Activated effector memory CD4-positive, alpha-beta T cell treated with anti-CD3 and anti-CD28 coated beads, Interleukin-2, amount 50 U/mL, for 16 hours (primary cell): ENCODE measurements around the gene CACNA1F.

ENCODE experiments used
- DNase-seq: peaks from one replicate; pipeline ENCODE4 v3.0.0-alpha.2; 2020

CACNA1F gene

DNA sequence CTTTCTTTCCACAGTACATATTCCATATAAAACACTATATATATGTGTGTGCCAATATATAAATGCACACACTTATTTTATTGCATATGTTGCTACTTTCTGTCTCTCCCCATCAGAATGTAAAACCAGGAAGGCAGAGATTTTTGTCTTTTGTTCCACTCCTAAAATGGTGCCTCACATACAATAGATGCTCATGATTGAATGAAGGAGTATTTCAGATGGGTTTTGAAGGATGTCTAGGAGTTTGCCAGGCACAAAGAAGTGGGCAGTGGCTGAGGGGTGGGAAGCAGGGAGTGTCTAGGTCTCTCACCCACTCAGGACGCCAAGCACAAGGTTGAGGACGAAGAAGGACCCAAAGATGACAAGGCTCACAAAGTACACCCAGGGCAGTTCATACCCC lies 5.4 kb downstream of the CACNA1F start:
- no peak for DNase-seq

DNA sequence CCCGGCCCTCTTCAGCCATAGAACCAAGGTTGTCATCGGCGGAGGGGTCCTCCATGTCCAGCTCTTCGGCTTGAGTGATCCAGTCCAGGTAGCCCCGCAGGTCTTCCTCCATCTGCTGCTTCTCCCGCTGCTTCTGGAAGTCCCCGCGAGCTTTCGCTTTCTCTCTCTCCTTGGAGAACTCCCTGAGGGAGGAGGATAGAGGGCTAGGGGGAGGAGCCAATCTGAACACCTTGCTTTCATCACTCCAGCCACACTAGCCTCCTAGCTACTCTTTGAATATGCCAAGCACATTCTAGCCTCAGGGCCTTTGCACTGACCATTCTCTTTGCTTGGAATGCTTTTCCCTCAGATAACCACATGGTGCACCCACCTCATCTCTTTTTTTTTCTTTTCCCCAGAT lies 6.2 kb downstream of the CACNA1F start:
- DNase-seq = no peak

DNA sequence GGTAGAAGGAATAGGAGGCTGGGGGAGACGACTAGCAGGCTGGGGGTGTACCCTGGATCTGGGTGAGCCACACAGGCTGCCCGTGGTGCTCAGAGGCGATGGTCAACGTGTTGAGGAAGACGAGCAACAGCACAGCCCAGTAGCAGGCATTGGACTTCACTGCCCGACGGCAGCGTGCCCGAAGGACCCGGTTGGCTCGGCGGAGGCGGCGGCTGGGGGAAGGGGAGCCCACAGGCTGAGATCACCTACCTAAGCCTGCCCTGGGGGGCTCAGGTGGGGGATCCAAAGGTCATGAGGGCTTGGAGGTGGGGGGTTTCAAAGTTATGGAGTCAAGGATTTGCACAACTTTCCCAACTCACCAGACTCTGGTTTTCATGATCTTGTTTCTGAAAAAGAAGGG lies 7.3 kb downstream of the CACNA1F start:
- DNase-seq = no peak

DNA sequence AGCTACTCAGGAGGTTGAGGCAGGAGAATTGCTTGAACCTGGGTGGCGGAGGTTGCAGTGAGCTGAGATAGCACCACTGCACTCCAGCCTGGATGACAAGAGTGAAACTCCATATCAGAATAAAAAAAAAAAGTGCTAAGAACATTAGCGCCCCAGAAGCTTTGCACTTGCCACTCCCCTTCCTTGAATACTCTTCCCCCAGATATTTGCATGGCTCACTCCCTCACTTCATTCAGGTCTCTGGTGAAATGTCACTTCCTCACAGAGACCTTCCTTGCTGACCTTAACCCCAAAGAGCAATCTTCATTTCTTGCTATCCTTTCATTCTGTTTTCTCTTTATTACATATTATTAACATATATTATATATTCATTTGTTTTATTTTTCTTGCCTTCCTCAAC lies 11.3 kb downstream of the CACNA1F start:
- no peak for DNase-seq

DNA sequence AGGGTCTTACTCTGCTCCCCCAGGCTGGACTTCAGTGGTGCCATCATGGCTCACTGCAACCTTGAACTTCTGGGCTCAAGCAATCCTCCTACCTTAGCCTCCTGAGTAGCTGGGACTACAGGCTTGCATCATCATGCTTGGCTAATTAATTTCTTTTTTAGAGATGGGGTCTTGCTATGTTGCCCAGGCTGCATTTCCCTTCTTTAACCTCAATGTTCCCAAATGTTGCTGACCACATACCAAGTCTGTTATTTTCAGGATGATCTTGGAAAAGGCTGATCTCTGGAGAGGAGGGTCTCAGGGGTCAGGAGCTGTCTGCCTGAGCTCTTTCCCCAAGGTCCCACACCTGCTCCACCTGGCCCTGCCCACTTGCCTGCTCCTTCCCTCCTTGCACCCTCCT lies 13.0 kb downstream of the CACNA1F start:
- no peak for DNase-seq

DNA sequence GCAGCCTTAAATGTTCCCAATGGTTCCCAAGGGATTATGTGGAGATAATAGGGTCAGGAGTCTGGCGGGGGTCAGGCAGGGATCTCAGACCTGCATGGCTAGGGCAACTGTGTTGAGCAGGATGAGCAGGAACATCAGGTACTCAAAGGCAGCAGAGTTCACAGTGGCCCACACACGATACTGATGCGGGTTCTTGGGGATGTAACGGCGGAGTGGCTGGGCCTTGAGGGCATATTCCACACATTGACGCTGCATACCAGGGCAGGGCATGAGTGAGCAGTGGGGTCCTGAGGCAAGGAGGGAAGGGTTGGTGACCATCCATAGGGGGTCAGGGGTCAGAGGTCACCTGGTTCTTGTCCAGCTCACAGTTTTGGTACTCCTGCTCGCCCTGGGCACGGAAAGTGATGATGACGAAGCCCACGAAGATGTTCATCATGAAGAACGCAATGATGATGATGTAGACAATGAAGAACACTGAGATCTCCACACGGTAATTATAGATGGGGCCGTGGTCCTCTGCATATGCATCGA lies 18.1 kb downstream of the CACNA1F start:
- DNase-seq = no peak

DNA sequence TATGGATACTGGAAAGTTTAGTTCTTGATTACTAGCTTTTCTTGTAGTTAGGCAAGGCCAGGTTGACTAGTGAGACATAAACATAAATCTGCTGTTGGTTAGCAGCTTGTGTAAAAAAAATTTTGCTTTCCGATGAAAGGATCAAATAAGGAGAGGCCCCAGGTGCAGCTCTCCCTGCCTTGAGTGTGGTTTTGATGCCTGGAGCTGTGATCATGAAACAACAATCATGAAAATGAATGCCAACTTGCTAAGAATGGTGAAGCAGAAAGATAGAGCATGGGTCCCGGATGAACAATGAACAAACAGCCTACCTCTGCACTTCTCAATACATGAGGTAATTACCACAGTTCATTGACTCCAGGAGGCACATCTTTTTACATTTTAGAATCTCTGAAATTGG lies 18.7 kb downstream of the CACNA1F start:
- DNase-seq = no peak

DNA sequence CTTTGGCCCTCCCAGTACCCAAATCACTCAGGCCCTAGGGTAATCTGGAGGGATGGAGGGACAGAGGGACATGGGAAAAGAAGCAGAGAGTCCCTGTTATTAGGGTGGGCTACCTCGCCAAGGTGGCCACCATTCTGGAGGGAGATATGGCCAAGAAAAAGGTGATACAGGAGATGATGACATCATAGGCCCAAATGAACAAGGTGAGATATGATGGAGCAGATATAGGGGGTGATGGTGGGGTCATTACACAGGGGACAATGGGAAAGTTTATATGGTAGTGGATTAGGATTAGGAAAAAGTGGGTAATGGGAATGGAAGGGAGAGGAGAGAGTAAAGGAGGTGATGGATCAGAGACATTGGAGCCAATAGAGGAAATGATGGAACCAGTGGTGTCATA lies 20.3 kb downstream of the CACNA1F start:
- no peak for DNase-seq

DNA sequence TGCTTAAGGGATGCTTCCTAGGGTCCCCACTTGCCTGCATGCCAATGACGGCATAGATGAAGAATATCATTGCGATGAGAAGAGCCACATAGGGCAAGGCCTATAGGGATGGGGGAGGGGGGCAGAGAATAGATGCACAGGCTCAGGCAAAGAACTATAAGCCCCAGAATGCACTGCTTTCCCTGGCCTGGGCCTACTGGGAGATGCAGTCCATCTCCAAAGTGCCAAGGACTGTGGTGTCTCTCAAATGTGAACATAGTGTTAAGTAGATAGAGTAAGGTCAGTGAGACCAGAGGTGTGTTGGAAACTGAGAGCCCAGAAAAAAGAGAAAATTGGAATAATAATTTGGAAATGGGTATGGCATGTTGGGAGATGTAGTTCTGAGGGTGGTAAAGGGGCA lies 20.9 kb downstream of the CACNA1F start:
- no peak for DNase-seq

DNA sequence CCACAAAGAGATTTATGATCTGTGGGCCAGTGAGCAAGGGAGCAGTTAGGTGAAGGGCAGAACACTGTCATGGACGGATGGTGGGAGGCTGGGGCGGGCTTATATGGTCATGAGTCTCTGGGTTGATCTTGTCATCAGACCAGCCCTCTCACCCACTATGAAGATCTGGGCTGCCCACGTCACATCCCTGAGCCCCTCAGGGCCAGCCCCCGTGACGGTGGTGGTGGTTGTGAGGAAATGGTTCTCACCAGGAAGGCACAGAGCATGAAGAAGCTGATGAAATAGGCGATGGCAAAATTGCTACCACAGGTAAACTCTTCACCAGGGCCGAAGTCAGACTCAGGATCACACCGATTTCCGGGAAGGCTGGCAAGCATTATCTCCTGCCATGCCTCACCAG lies 22.1 kb downstream of the CACNA1F start:
- DNase-seq = no peak

DNA sequence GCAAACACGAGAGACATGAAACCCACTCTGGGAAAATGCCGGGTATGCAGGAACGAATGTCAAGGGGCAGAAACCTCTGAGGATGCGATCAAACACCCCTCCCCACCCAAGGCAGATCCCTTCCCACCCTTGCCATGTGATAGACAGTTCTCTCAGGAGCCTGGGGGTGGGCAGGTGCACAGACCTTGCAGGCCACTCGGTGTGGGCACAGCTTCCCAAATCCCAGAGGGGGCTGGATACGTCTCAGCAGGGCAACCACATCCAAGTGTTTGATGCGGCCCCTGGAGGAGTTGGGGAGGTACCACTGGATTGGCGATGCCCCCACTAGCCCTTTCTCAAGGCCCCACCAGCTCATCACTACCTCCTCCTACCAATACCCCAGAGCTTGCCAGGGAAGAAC lies 22.7 kb downstream of the CACNA1F start:
- no peak for DNase-seq

DNA sequence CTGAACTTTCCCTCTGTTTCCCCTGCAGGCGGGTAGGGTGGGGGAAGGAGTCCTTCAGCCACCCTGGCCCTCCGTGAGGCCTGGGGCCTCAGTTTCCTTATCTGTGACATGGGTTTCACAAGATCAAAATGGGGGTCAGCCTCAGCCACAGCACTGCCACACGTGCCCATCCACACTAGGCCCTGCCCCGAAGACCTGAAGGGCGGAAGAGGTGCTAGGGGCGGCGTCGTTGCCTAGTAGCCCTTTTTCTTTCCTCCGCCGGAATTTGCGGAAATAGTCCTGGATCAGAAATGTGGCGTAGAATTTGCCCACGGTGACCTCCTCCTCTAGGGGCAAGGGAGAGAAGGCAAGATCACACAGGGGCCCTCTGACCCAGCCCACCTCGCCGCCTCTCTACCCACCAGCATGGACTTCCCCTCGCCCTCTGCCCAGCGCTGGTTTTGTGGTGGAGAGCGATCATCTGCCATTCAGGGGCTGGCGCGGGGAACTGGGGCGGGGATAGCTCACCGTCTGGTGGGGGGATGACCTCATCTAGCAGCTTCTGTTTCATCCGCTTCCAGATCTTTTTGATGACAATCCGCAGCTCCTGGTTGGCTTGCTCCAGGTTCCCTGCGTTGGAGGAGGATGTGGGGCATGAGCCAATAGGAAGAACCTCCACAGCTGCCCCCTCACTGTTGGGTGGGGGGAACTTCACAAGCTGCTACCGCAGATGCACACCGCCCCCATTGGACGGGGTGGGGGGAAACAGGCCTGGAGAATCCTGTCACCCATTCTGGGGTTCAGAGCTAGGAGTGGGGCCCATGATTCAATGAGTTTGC lies 23.5 kb downstream of the CACNA1F start:
- no peak for DNase-seq

DNA sequence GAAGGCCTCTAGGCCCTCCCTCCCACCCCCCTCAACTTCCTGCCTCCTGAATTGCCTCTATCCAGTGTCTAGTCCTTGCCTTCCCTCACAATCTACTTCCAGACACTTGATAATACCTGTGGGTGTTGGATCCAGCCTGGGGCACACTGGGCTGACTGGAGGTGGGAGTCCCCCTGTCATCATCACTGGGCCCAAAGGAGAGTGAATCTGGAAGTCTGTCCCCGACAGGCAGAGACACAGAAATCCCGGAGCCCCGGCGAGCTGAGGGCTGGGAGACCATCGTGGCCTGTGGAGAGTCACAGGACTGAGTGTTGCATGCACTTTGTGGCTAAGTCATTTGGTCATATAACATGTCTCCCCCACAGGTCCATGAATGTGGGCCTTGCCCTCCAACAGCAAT lies 24.7 kb downstream of the CACNA1F start:
- no peak for DNase-seq

DNA sequence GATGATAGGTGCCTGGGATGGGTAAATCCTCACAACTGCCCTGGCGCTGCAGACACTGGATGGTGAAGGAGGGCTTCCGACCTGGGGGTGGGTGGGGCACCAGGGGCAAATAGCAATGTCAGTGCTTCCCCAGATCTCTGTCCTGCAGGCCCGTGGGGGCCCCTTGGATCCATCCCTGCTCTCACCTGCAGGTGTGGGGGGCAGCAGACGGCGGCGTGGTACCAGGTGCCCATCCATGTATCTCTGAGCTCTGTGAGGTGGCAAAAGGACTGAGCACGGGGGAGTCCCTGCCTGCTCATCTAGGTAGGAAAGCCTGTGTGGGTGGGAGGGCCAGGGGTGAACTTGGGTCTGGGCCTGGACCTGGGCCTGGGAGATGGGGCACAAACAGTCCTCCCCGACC lies 26.6 kb downstream of the CACNA1F start:
- no peak for DNase-seq

DNA sequence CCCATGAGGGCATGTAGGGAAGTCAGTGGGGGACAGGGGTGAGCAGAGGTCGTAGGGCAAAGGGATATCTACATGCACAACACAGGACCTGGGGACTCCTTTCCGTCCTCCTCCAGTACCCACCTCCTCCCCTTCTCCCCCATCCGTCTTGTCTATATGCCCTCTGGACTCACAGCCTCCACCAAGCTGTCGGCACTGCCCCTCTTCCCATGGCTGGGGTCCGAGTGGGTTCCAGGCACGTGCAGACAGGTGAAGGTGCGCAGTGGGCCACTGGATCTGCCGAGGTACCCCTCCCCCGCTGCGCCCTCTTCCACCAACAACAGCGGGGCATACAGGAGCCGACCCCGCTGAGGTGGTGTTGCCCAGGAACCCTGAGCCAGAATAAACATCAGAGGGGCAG lies 27.7 kb downstream of the CACNA1F start:
- DNase-seq = no peak

DNA sequence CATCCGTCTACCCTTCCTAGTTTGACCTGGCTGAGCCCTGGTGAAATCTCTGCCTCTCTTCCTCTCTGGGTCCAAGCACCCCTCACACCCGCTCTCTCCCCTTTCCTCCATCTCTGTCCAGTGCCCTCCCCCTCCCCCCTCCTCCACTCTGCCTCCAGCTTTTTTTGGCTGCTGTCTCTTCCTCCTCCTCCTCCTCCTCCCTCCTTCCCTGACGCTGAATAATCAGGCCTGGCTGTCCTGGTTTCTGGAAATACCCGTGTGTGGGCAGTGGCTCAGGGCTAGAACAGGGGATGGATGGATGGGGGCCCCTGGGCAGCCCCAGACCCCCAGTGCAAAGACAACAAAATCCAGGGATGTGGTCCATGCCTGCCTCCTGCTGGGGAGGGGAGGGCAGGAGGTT lies 28.4 kb downstream of the CACNA1F start:
- no peak for DNase-seq

DNA sequence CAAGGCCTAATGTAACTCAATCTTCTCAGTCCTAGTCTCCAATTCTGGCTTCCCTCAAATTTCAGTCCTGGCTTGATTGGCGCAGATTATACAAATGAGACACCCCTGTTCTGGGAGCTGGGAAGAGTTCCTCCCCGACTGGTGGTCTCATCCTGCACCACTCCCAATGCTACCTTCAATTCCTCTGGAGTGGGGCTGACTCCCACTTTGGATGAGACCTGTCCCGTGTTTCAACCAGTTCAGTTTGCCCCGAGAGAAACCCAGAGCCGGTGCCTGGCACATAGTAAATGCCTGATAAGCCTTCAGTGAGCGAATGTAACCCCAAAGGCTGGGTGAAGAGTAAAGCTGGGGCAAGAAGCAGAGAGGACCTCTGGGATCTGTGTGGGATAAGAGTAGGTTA lies 29.1 kb downstream of the CACNA1F start:
- DNase-seq = no peak

DNA sequence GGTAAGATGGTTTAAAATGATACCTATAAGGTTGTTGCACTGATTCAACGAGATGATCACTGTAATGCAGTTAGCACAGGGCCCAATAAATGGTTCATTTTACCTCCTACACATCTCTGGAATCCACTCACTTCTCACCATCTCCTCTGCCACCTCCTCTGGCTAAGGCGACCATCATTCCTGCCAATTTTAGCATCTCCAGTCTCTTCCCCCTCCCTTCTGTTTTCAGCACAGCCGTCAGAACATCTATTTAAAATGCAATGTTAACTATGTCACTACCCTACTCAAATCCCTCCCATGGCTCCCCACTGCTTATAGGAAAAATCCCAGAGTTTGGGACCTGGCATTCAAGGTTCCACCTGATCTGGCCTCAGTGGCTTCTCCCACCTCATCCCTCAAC lies 29.6 kb downstream of the CACNA1F start:
- DNase-seq = no peak

DNA sequence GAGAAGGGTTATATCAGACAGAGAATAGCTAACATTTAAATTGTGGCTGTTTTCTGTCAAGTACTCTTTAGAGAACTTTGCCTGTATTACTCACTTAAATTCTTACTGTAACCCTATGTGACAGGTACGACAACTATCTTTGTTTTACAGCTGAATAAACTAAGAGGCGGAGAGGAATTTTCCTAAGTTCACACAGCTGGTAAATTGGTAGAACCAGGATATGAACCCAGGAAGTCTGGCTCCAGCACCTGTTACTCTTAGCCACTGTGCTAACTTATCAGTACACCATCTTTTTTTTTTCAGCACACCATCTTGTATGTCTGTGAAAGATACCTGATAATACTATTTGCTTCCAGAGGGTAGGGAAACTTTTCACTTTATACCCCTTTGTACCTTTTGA lies 31.1 kb downstream of the CACNA1F start:
- DNase-seq = no peak

DNA sequence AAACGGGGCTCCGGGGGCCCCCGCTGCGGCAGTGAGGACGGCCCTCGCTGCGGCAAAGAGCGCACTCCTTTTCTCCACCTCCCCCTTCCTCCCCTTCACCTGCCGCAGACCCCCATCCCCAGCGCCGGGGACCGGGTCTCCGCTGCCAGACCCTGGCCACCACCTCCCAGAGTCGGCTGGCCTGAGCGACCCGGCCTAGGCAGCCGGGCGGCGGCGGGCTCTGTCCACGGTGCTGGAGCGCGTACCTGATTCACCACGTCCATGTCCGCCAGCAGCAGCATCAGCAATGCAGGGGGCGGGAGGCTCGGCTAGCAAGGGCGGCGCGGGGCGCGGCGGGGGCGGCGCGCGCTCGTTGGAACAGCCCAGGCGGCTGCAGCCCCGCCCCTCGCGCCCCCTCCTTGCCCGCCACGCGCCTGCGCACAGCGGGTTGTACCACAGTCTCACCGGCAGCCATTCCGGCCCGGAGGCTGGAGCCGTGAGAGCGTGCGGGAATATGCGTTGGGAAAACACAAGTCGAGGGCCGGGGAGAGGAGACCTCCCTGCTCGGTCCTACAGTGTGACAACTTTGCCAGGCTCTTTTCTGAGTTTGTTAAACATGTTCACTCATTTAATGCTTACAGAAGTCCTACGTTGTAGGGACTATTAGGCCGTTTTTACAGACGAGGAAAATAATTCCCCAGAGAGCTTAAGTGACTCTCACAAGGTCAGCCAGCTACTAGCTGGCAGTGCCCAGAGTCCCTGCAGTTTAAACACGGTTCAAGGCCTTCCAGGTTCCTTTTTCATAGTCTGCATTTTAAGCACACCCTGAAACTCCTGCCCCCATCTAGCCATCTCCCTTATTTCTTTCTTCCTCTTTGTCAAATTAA lies 33.0 kb downstream of the CACNA1F start, which contains the start of gene SYP:
SYP (minus strand) TSS at position 288 of the 866 bp plus-strand sequence; CDS start at position 281, 7 bp downstream.
- DNase-seq = peak; percentile 95

DNA sequence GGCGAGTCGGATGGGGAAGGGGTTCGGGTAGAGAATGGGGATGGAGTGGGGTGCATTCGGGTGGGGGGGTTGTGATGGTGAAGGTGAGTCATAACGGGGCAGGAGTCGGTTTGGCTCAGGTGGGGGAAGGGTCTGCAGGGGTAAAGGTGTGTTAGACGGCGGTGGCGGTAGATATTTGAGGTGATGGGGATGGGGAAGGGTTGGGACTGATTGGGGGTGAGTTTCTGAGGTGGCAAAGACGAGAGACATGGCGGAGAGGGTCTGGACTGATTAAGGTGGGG lies 33.9 kb downstream of the CACNA1F start:
- no peak for DNase-seq

DNA sequence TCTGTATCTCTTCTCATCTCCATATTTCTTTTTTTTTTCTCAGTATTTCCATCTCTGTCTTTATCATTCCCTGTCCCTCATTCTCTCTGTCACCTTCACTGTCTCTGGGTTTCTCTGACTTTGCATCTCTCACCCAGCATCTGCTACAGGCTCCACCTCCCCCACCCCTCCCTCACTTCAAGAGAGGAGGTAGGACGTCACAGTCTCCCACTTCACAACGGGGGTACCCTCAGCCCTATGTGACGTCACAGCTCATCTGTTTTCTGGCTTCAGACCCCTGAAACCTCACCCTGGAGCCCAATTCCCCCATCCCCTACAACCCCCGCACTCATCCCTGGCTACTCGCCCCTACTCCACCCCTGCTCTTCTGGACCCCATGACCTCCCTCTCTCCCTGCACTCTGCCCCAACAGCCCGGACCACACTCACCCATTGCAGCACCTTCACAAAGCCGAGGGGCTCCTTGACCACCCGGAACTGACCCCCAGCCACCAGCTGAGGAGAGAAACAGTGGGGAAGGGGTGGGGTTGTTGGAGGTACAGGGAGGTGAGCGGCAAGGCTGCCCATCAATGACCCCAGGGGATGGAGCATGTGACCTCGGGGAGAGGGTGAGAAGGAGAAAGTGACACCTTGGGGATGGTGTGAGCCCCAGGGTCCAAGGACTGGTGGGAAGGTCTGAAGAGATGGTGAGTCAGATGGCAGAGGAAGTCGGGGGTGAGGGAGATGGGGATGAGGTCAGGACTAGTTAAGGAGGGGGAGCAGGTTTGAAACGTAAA lies 34.4 kb downstream of the CACNA1F start:
- no peak for DNase-seq

DNA sequence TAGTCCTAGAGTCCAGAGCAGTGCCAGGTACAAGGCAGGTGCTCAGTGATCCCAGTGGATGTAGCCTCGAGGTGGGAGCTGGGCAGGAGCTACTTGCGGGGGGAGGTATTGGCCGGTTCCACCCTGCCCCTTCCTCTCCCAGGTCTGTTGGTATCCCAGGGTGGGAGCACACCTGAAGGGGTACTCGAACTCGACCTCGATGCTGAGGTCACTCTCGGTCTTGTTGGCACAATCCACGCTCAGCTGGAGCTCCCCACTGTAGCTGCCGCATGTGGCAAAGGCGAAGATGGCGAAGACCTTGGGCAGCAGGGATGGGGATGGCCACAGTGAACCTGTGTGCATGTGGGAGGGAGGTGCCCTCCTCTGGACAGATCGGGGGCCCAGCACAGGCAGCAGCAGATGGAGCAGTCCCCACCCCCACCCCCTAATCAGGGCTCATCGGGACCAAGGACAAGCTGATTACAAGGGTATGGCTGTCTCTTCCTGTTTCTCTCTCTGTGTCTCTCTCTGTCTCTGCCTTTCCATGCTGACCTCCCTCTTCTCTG lies 35.5 kb downstream of the CACNA1F start:
- DNase-seq = no peak
